K562 (cell line): ENCODE measurements around the gene DYNLT4. TPM values are rescaled to one million over a fixed set of nuclear protein-coding genes. Genes with fewer than 3 reads are reported as not detected.

Source experiments
- CEBPZ ChIP-seq: fragments of 150-350 bp; IDR thresholded peaks from 2 replicates; pipeline ENCODE4 v1.6.1; 2014; ENCODE audit warnings: low read depth, mild to moderate bottlenecking, low read length, borderline replicate concordance
- CHAMP1 ChIP-seq: fragments of 450-650 bp; IDR thresholded peaks from 2 replicates; pipeline ENCODE4 v1.6.1; 2016; ENCODE audit warnings: mild to moderate bottlenecking
- HDGF ChIP-seq: fragments of 450-650 bp; IDR thresholded peaks from 2 replicates; pipeline ENCODE4 v1.6.1; 2016
- ID3 ChIP-seq, 2 experiments: fragments of 250-450 bp in 1 of 2; fragments of 450-650 bp in 1 of 2; sonication (Bioruptor Pico) in 1 of 2; IDR thresholded peaks; 2 replicates each; pipeline versions ENCODE4 v1.6.1 to v1.8.0; 2016 to 2021; ENCODE audit warnings: mild to moderate bottlenecking in 2 of 2, moderate library complexity in 2 of 2, missing compliant biosample characterization in 1 of 2, missing genetic modification characterization in 1 of 2
- JUN ChIP-seq, 2 experiments: sonication (generic) in 1 of 2; formaldehyde crosslinking in 1 of 2; IDR thresholded peaks; 2 replicates each; pipeline versions ENCODE4 v1.6.1 to v1.8.0; 2012 to 2022; ENCODE audit warnings: borderline replicate concordance in 2 of 2, mild to moderate bottlenecking in 2 of 2, improper control_type of control experiment in 1 of 2, low read depth in 1 of 2, low read length in 1 of 2, missing genetic modification reagents in 1 of 2
- MED1 ChIP-seq: sonication (generic); formaldehyde crosslinking; IDR thresholded peaks from 2 replicates; pipeline ENCODE4 v1.8.1; 2023; ENCODE audit warnings: missing genetic modification reagents, borderline replicate concordance
- MEF2D ChIP-seq: conservative IDR thresholded peaks from 2 replicates; pipeline ENCODE4 v1.6.1; 2016; ENCODE audit warnings: low read depth, missing genetic modification characterization, missing compliant biosample characterization
- MXD1 ChIP-seq: fragments of 250-450 bp; sonication (Bioruptor Pico); IDR thresholded peaks from 2 replicates; pipeline ENCODE4 v1.8.0; 2021; ENCODE audit warnings: borderline replicate concordance, mild to moderate bottlenecking, moderate library complexity; ENCODE audit not compliant: poor library complexity, severe bottlenecking
- RB1 ChIP-seq: fragments of 450-650 bp; IDR thresholded peaks from 2 replicates; pipeline ENCODE4 v1.6.1; 2017; ENCODE audit warnings: low read depth, mild to moderate bottlenecking
- SMARCA4 ChIP-seq: fragments of 450-650 bp; IDR thresholded peaks from 2 replicates; pipeline ENCODE4 v1.6.1; 2016
- TEAD1 ChIP-seq, 2 experiments: fragments of 450-650 bp in 1 of 2; sonication (generic) in 1 of 2; formaldehyde crosslinking; IDR thresholded peaks; 2 replicates each; pipeline versions ENCODE4 v1.4.0 to v1.8.0; 2020 to 2022; ENCODE audit warnings: mild to moderate bottlenecking in 2 of 2, missing genetic modification reagents in 1 of 2
- ZBTB49 ChIP-seq: sonication (generic); formaldehyde crosslinking; IDR thresholded peaks from 2 replicates; pipeline ENCODE4 v1.8.0; 2022; ENCODE audit warnings: missing genetic modification reagents, mild to moderate bottlenecking, borderline replicate concordance
- ZC3H11A ChIP-seq: IDR thresholded peaks from 2 replicates; pipeline ENCODE4 v1.6.1; 2012; ENCODE audit warnings: low read depth, low read length, improper control_type of control experiment
- ZNF408 ChIP-seq: fragments of 250-450 bp; sonication (Bioruptor Pico); IDR thresholded peaks from 2 replicates; pipeline ENCODE4 v1.4.0; 2020; ENCODE audit warnings: low read depth, mild to moderate bottlenecking, moderate library complexity
- ZNF431 ChIP-seq: sonication (generic); formaldehyde crosslinking; IDR thresholded peaks from 2 replicates; pipeline ENCODE4 v1.8.0; 2022; ENCODE audit warnings: mild to moderate bottlenecking, missing genetic modification reagents
- ZNF445 ChIP-seq: fragments of 250-450 bp; sonication (Bioruptor Pico); IDR thresholded peaks from 2 replicates; pipeline ENCODE4 v1.4.0; 2020; ENCODE audit warnings: low read depth, mild to moderate bottlenecking, moderate library complexity
- polyA plus RNA-seq, 8 experiments: library from polyadenylated mRNA; depleted of rRNA in 4 of 8; stranded (reverse) in 5 of 8; unstranded in 3 of 8; fragments of >200 nt; fragmentation: Nextera tagmentation in 2 of 8; fragmentation: Illumina TruSeq in 1 of 8; extraction: Ambion mirVana in 2 of 8; extraction: Trizol in 1 of 8; gene quantifications; 2 replicates each; pipeline versions ENCODE4 v1.2.1 to v1.2.3, GENCODE V29; 2011 to 2014; ENCODE audit warnings: inconsistent platforms in 1 of 8, missing spikeins in 1 of 8
- total RNA-seq, 7 experiments: library from RNA; depleted of rRNA in 6 of 7; stranded (reverse); fragments of >200 nt in 6 of 7; fragmentation: Illumina TruSeq in 2 of 7; extraction: Trizol in 2 of 7; gene quantifications; 2 replicates each; pipeline versions ENCODE4 v1.2.1 to v1.2.3, GENCODE V29; 2011 to 2021; ENCODE audit warnings: low replicate concordance in 1 of 7

The DYNLT4 gene
- total and polyA plus RNA-seq, 9 of the 15 experiments (the other 6 are each of a cell fraction or from before 2014, with no cell fraction given) = 0.29 to 0.73 TPM; not detected in 7

GRCh38 chr1:44801491-44802305, 5.5 kb downstream of the DYNLT4 start (continued):
- TF ChIP-seq MXD1 (CRISPR knock-in tag) = no peak
- TF ChIP-seq RB1 = no peak
- no peak for TF ChIP-seq ZNF408 (CRISPR knock-in tag)
- TF ChIP-seq TEAD1 (CRISPR knock-in tag; IDR thresholded peaks at IDR 0.05) = no peak
- no peak for TF ChIP-seq ID3 (CRISPR knock-in tag; IDR thresholded peaks at IDR 0.05)
- 0 out of 2 replicates have a peak, but pooled peaks have one; percentile 25 for TF ChIP-seq ID3 (tag; IDR thresholded peaks at IDR 0.05)
- no peak for TF ChIP-seq ZC3H11A
- no peak for TF ChIP-seq MED1 (CRISPR knock-in tag)
- no peak for TF ChIP-seq ZNF431
- peak; percentile 81; the same call in 1 of the 2 replicates for TF ChIP-seq HDGF
- TF ChIP-seq CHAMP1 = no peak
- TF ChIP-seq ZBTB49 (CRISPR knock-in tag) = no peak
- no peak for TF ChIP-seq JUN (IDR thresholded peaks at IDR 0.05; ENCODE audit: borderline replicate concordance, low read depth, low read length)
- TF ChIP-seq JUN (CRISPR knock-in tag; IDR thresholded peaks at IDR 0.05; ENCODE audit: borderline replicate concordance) = no peak
- no peak for TF ChIP-seq MEF2D (tag)
- TF ChIP-seq SMARCA4 = peak; percentile 60; the same call in 1 of the 2 replicates
- no peak for TF ChIP-seq CEBPZ
- TF ChIP-seq ZNF445 = no peak
